ENCODE measurements around the gene EXOC1.
"Not testable (repeated sequence)": the region's sequence is repeated elsewhere in the genome, so short reads cannot be mapped to it uniquely, and the experiment has no call there.

The EXOC1 gene

GRCh38 chr4:55853484-55854046 lies at the start of gene EXOC1:
Gene EXOC1 (plus strand): TSS chr4:55853648. CDS start chr4:55858324, 4,676 bp downstream.
- peak; percentile 97 for DNase-seq (ENCODE audit: low read depth)

GRCh38 chr4:55807556-55807955 lies 45.9 kb upstream of the EXOC1 start:
- DNase-seq (ENCODE audit: low read depth) = no peak

DNA sequence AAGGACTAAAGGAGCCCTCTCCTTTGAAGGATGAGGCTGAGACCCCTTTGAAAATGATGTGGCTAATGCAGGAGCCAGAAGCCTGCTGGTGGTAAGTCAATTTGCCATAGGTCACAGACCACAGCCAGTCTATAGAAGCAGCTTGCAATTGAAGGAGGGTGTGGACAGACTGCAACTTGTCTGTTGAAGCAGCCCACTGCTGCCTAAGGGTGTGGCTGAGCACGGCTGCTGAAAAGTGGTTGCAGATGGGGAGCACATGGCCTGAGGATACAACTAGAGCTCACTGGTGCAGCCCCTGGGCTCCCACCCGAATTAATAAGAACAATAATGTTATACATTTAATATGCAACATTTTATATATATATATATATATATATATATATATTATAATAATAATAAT lies 45.3 kb upstream of the EXOC1 start:
- DNase-seq (ENCODE audit: low read depth) = no peak

DNA sequence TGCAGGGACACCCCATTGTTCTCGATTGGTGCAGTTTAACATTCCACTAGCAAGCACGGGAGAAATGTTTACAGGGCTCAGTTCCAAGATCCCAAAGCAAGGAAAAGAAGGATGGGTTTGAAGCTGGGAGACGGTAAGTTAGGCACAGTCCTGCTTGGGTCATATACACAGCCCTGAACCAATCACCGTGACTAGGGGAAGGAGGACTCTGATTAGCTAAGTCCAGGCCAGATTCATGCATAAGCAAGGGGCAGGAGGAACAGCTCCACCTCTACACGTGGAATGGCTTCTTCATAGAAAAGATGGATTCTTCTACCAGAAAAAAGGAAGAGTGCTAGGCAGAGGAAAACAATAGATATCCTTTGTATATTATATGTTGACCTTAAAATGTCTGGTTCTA lies 44.8 kb upstream of the EXOC1 start:
- no peak for DNase-seq (ENCODE audit: low read depth)

DNA sequence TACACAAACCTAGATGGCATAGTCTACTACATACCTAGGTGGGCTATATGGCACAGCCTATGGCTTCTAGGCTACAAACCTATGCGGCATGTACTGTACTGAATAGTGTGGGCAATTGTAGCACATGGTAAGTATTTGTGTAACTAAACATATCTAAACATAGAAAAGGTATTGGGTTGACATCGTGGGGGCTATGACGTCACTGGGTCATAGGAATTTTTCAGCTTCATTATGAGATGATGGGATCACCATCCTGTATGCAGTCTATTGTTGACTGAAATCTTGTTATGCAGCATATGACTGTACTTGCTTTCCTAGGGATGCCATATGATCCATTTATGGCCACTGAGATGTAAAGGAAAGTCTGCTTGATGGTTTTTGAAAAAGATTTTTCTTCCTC lies 35.8 kb upstream of the EXOC1 start:
- DNase-seq (ENCODE audit: low read depth) = no peak

- DNase-seq (ENCODE audit: low read depth) = no peak
Observed at GRCh38 chr4:55819634-55820033, 33.8 kb upstream of the EXOC1 start, which contains the start of gene EXOC1L. Gene EXOC1L (plus strand): TSS chr4:55819790. CDS start chr4:55820027, 237 bp downstream.

- DNase-seq (ENCODE audit: low read depth) = no peak
Observed at GRCh38 chr4:55820279-55820678, 33.2 kb upstream of the EXOC1 start.

GRCh38 chr4:55822329-55822728 lies 31.1 kb upstream of the EXOC1 start:
- no peak for DNase-seq (ENCODE audit: low read depth)

DNA sequence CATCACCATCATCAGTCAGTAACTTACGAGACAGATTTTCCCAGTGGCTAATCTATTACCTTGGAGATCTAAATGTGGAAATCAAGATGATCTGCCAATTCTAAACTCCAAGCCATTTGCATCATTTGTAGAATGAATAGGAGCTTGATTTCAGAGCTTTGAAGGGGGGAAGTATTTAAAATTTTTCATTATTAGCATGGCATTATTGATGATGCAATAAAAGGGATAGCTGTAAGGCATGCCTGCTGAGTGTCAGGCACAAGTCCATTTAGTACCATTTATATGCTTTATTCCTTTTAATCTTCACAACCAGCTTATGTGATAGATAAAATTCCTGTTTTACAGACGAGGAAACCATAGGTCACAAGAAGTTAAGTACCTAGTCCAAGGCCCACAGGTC lies 28.6 kb upstream of the EXOC1 start:
- no peak for DNase-seq (ENCODE audit: low read depth)

DNA sequence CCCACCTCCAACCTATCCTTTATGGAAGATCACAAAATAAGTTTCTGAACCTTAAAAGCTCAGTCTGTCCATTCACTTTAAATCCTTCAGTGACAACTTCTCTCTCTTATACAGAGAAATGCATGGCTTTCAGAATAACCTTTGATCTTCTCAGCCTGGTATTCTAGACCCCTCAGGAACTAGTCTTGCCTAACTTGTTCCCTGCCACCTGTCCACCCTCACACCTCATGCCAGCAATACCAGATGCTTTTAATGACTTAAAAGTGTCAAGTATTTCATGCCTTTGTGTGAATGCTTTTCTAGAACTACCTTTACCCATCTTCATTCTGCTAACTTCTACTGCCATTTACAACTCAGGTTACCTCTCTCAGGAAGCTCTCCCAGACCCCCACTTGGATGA lies 26.5 kb upstream of the EXOC1 start:
- DNase-seq (ENCODE audit: low read depth) = no peak

DNA sequence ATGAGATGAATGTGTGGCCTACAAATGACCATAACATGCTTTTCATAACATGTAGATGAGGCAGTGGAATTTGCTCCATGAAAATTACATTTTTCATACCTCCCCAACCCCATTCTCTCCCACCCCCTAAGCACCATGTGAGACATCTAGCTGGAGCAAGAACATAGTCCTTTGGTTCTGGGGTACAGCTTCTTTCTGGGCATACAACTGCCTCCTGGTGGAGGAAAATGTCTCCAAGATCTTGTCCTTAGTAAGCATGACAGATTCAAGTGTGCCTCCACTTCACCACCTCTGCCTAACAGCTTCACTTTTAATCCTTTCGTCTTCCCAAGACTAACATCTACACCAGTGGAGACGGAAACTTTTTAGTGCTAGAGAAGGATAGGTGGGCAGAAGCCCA lies 25.9 kb upstream of the EXOC1 start:
- no peak for DNase-seq (ENCODE audit: low read depth)

- no peak for DNase-seq (ENCODE audit: low read depth)
Observed at GRCh38 chr4:55830048-55830447, 23.4 kb upstream of the EXOC1 start.

- DNase-seq (ENCODE audit: low read depth) = no peak
Observed at GRCh38 chr4:55830716-55831115, 22.7 kb upstream of the EXOC1 start.

DNA sequence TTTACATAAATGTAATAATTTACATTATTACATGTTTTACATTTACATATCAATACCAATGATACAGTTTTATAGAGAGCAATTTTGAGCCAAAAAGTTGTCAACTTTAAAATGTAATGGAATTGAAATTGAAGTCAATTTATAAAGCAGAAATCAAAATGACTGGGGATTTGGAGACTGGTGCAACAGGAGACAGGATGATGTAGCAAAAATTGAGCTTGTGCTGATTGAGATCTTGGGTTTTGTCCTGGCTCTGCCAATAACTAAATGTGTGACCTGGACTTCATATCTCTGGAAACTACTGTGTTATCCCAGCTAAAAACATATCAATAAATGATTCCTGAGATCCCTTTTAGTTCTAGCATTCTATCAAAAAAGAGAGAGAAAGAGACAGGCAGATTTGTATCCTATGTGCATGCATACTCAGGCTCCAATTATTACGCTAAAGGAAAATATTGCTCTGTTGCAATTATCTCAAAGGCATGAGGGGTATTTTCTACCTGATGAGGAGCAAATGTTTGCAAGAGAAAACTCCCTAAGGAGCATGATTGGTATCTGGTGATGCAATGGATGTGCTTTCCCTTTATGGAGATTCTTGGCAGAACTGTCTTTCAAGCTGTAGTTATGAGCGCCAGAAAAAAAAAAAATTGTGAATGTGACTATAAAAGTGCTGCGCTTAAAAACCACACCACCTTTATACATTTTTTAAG lies 19.2 kb upstream of the EXOC1 start:
- no peak for DNase-seq (ENCODE audit: low read depth)

DNA sequence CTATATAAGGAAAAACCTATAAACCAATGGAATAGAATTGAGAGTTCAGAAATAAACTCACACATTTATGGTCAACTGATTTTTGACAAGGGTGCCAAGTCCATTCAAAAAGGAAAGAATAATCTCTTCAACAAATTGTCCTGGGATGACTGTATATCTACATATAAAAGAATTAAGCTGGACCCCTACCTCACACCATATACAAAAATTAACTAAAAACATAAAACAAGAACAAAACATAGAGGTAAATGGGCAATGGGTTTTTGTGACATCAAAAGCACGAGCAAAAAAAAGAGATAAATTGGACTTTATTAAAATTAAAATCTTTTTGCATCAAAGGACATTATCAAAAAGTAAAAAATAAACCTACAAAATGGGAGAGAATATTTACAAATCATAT lies 15.5 kb upstream of the EXOC1 start:
- no peak for DNase-seq (ENCODE audit: low read depth)

GRCh38 chr4:55838356-55838755 lies 15.1 kb upstream of the EXOC1 start:
- no peak for DNase-seq (ENCODE audit: low read depth)

DNA sequence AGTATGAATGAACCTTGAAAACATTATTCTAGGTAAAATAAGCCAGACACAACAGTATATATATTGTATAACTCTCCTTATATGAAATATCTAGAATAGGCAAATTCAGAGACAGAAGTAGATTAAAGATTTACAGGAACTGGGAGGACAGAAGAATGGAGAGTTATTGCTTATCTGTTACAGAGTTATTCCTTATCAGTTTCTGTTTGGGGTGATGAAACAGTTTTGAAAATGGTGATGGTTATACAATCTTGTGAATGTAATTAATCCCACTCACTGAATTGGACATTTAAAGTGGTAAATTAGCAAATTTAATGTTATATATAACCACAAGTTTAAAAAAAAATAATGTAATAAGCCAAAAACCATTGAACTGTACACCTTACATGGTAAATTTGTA lies 14.5 kb upstream of the EXOC1 start:
- DNase-seq (ENCODE audit: low read depth) = no peak

GRCh38 chr4:55840956-55841355 lies 12.5 kb upstream of the EXOC1 start:
- no peak for DNase-seq (ENCODE audit: low read depth)

DNA sequence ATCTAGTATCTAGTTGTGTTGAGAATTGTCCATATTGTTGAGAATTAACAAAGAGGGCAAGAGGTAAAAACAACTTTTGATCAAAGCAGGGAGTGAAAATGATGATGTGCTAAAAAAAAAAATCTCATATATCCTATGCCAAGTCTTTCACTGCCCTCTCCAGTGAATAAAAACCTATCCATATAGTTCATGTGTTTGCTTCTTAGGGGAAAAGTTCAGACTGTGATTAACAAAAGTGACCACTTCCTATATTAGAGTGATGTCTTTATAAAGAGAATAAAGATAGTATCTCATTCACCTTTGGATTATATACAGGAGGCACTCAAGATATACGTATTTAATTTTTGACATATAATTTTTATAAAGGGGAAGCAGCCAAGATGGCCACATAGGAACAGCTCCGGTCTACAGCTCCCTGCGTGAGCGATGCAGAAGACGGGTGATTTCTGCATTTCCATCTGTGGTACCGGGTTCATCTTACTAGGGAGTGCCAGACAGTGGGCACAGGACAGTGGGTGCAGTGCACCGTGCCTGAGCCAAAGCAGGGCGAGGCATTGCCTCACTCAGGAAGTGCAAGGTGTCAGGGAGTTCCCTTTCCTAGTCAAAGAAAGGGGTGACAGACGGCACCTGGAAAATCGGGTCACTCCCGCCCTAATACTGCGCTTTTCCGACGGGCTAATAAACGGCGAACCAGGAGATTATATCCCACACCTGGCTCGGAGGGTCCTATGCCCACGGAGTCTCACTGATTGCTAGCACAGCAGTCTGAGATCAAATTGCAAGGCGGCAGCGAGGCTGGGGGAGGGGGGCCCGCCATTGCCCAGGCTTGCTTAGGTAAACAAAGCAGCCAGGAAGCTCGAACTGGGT lies 11.8 kb upstream of the EXOC1 start:
- DNase-seq (ENCODE audit: low read depth) = not testable (repeated sequence)

GRCh38 chr4:55842312-55842711 lies 11.1 kb upstream of the EXOC1 start:
- not testable (repeated sequence) for DNase-seq (ENCODE audit: low read depth)

- DNase-seq (ENCODE audit: low read depth) = no peak
Observed at GRCh38 chr4:55849724-55850123, 3.7 kb upstream of the EXOC1 start.

- DNase-seq (ENCODE audit: low read depth) = no peak
Observed at GRCh38 chr4:55851885-55852284, 1.6 kb upstream of the EXOC1 start.

GRCh38 chr4:55854129-55854528 lies 681 bp downstream of the EXOC1 start:
- DNase-seq (ENCODE audit: low read depth) = no peak
